Fibroblast of lung (primary cell): ENCODE data around the gene RFX8. TPM values are rescaled to one million over a fixed set of nuclear protein-coding genes. Genes with fewer than 3 reads are reported as not detected.

Source experiments
- DNase-seq, 2 donors: peaks; one replicate each; pipeline versions ENCODE4 v3.0.0 to v3.0.0-alpha.2; 2010; ENCODE audit warnings: low read depth in 2 of 2
- H2AFZ ChIP-seq: 2 replicates; pipeline ENCODE4 v1.5.1; 2012; ENCODE audit warnings: low read length, control low read depth, inconsistent platforms
- H3K27ac ChIP-seq: 2 replicates; pipeline ENCODE4 v1.5.1; 2011; ENCODE audit warnings: low read length, control low read depth; ENCODE audit not compliant: insufficient read depth
- H3K27me3 ChIP-seq: 2 replicates; pipeline ENCODE4 v1.5.1; 2011; ENCODE audit warnings: mild to moderate bottlenecking, low read length; ENCODE audit not compliant: control insufficient read depth, insufficient read depth
- H3K36me3 ChIP-seq: 2 replicates; pipeline ENCODE4 v1.5.1; 2011; ENCODE audit warnings: low read length; ENCODE audit not compliant: control insufficient read depth, insufficient read depth
- H3K4me1 ChIP-seq: 2 replicates; pipeline ENCODE4 v1.5.1; 2011; ENCODE audit warnings: low read length; ENCODE audit not compliant: control insufficient read depth, insufficient read depth; ENCODE audit errors: extremely low read depth
- H3K4me2 ChIP-seq: 2 replicates; pipeline ENCODE4 v1.5.1; 2011; ENCODE audit warnings: low read length, control low read depth; ENCODE audit not compliant: insufficient read depth; ENCODE audit errors: extremely low read depth
- H3K4me3 ChIP-seq, 4 experiments: fragments of 200-600 bp in 1 of 4; sonication (generic) in 1 of 4; replicated peaks in 1 of 4; 2 replicates each; pipeline ENCODE4 v1.5.1; 2011 to 2016; ENCODE audit warnings: low read length in 4 of 4, low read depth in 3 of 4, mild to moderate bottlenecking in 3 of 4, control low read depth in 2 of 4, inconsistent platforms in 1 of 4, mixed read lengths in 1 of 4; ENCODE audit not compliant: insufficient read depth in 1 of 4; ENCODE audit errors: control extremely low read depth in 1 of 4
- H3K79me2 ChIP-seq: 2 replicates; pipeline ENCODE4 v1.5.1; 2012; ENCODE audit warnings: mild to moderate bottlenecking, low read length, inconsistent platforms; ENCODE audit not compliant: control insufficient read depth, insufficient read depth
- H3K9ac ChIP-seq: 2 replicates; pipeline ENCODE4 v1.5.1; 2011; ENCODE audit warnings: mild to moderate bottlenecking, low read length, control low read depth; ENCODE audit not compliant: insufficient read depth
- H3K9me3 ChIP-seq: 2 replicates; pipeline ENCODE4 v1.5.1; 2012; ENCODE audit warnings: low read depth, low read length; ENCODE audit not compliant: control insufficient read depth, insufficient read depth
- H4K20me1 ChIP-seq: 2 replicates; pipeline ENCODE4 v1.5.1; 2011; ENCODE audit warnings: low read length; ENCODE audit not compliant: control insufficient read depth, insufficient read depth; ENCODE audit errors: extremely low read depth
- CTCF ChIP-seq, 2 donors: IDR thresholded peaks in 1 of 2; conservative IDR thresholded peaks in 1 of 2; 1 replicate in 1 of 2; 2 replicates in 1 of 2; pipeline ENCODE4 v1.5.1; 2011 to 2012; ENCODE audit warnings: low read length in 2 of 2, control low read depth in 1 of 2, inconsistent platforms in 1 of 2, low read depth in 1 of 2, mild to moderate bottlenecking in 1 of 2
- EZH2 ChIP-seq: IDR thresholded peaks from 2 replicates; pipeline ENCODE4 v1.5.1; 2012; ENCODE audit warnings: low read length, control low read depth, mild to moderate bottlenecking; ENCODE audit errors: missing control alignments
- polyA plus RNA-seq, 2 donors: library from polyadenylated mRNA; depleted of rRNA in 1 of 2; stranded (reverse) in 1 of 2; unstranded in 1 of 2; fragments of >200 nt; gene quantifications; 2 replicates each; pipeline ENCODE4 v1.2.1, GENCODE V29; 2011 to 2012; ENCODE audit warnings: missing spikeins in 1 of 2
- total RNA-seq: library from RNA; depleted of rRNA; stranded (reverse); fragments of >200 nt; gene quantifications from 2 replicates; pipeline ENCODE4 v1.2.1, GENCODE V29; 2014

The RFX8 gene
- total and polyA plus RNA-seq, 2 donors (not counting 1 experiment from before 2014, with no cell fraction given), result 4.3 to 12.4 TPM

GRCh38 chr2:101410114-101410513 is 64.8 kb downstream of the RFX8 start:
- H2AFZ ChIP-seq, result no peak overlapping the region
- H4K20me1 ChIP-seq, result no peaks in the 10 kb centered on the region
- H3K9me3 ChIP-seq, result no peaks in the 10 kb centered on the region
- H3K4me2 ChIP-seq, result no peak overlapping the region
- no peak for DNase-seq
- no peaks in the 10 kb centered on the region for H3K27me3 ChIP-seq
- H3K9ac ChIP-seq, result no peak overlapping the region
- H3K79me2 ChIP-seq, result no peaks in the 10 kb centered on the region
- peaks cover 5% of the 10 kb centered on the region for H3K36me3 ChIP-seq
- no peak overlapping the region for H3K4me3 ChIP-seq
- no peak for TF ChIP-seq CTCF (conservative IDR thresholded peaks at IDR 0.05 in 1 of 2, IDR thresholded peaks at IDR 0.05 in 1 of 2; ENCODE audit: low read depth in 1 of 2, low read length in 2 of 2)
- no peak for TF ChIP-seq EZH2
- no peak overlapping the region for H3K27ac ChIP-seq
- peaks cover 6% of the 10 kb centered on the region for H3K4me1 ChIP-seq

- Histone ChIP-seq H3K4me3 (no peak overlapping the region), H3K27ac (no peak overlapping the region), H4K20me1 (no peaks in the 10 kb centered on the region), H3K9me3 (no peaks in the 10 kb centered on the region), H3K4me2 (no peak overlapping the region), H3K4me1 (peaks cover 6% of the 10 kb centered on the region), H2AFZ (no peak overlapping the region), H3K36me3 (peaks cover 5% of the 10 kb centered on the region), H3K79me2 (no peaks in the 10 kb centered on the region), H3K9ac (no peak overlapping the region), H3K27me3 (no peaks in the 10 kb centered on the region)
- TF ChIP-seq CTCF (conservative IDR thresholded peaks at IDR 0.05 in 1 of 2, IDR thresholded peaks at IDR 0.05 in 1 of 2; ENCODE audit: low read depth in 1 of 2, low read length in 2 of 2) (no peak), EZH2 (no peak)
- no peak for DNase-seq
Observed at GRCh38 chr2:101409699-101410098, 65.2 kb downstream of the RFX8 start.

- Histone ChIP-seq H3K4me1 (peaks cover 6% of the 10 kb centered on the region), H3K9me3 (no peaks in the 10 kb centered on the region), H2AFZ (no peak overlapping the region), H3K79me2 (no peaks in the 10 kb centered on the region), H3K27ac (no peak overlapping the region), H3K9ac (no peak overlapping the region), H3K4me3 (no peak overlapping the region), H3K36me3 (peaks cover 5% of the 10 kb centered on the region), H3K4me2 (no peak overlapping the region), H4K20me1 (no peaks in the 10 kb centered on the region), H3K27me3 (no peaks in the 10 kb centered on the region)
- no peak for TF ChIP-seq EZH2
- TF ChIP-seq CTCF (conservative IDR thresholded peaks at IDR 0.05 in 1 of 2, IDR thresholded peaks at IDR 0.05 in 1 of 2; ENCODE audit: low read depth in 1 of 2, low read length in 2 of 2), result no peak
- DNase-seq, result no peak
Observed at GRCh38 chr2:101408925-101409324, 66.0 kb downstream of the RFX8 start.
